ENCODE results near the gene HIPK2.

The HIPK2 gene

DNA sequence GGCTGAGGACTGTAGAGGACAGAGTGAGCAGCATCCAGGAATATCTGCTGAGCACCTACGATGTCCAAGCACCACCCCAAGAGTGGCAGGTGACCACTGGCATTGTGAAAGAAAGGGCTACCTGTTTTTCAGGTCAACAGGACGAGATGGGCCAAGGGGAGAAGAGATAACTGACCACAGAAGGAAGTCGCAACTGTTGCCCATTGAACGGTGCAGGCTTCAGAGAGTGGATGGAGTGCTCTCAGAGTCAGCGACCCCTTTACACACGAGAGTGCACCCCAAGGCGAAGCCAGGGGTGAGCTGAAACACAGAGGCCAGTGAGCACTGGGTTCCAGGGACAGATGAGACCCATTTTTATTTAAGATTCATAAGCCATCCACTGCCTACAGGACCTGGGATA is 42.3 kb downstream of the HIPK2 start:
- no peak for DNase-seq (ENCODE audit: low spot score)

DNA sequence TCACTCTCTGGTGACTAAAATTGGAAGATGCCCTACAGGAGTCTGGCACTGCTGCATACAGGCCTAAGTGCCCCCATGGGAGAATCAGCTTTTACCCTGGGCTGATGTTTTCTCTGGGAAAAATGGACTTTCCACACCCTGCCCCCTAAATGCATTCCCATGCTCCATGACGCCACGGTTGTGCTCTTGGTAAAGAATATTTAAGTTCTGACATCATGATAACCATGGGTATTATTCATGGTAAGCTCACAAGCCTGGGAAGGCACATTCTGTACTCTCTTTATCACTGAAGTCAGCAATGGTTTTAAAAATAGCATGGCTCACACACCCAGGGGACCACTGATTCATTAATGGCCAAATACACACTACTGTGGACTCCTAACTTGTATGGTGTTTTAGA is 43.4 kb downstream of the HIPK2 start:
- DNase-seq (ENCODE audit: low spot score), result no peak

DNA sequence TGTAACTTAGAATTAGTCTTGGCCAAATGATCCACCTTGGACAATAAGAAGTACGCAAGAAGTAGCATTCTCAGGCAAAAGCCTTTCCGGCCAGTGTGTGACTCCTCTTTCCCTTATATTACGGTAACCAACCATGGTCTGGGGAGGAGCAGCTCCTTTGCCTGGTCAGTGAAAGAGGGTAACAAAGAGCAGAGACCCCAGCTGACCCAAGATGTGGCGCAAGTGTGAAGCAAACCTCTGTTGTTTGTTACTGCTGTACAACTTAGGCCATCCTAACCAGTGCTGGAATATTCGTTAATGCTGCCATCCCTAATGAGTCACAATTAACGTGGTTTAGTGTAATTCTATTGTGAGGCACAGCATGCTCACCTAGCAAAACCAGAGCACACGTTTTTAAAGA is 44.0 kb downstream of the HIPK2 start:
- DNase-seq (ENCODE audit: low spot score), result no peak

- DNase-seq (ENCODE audit: low spot score), result no peak
Measured at GRCh38 chr7:139732471-139733167, 45.2 kb downstream of the HIPK2 start.

- peak; percentile 64 for DNase-seq (ENCODE audit: low spot score)
Measured at GRCh38 chr7:139731802-139732470, 45.9 kb downstream of the HIPK2 start.

GRCh38 chr7:139730746-139731612 is 46.8 kb downstream of the HIPK2 start:
- no peak for DNase-seq (ENCODE audit: low spot score)

DNA sequence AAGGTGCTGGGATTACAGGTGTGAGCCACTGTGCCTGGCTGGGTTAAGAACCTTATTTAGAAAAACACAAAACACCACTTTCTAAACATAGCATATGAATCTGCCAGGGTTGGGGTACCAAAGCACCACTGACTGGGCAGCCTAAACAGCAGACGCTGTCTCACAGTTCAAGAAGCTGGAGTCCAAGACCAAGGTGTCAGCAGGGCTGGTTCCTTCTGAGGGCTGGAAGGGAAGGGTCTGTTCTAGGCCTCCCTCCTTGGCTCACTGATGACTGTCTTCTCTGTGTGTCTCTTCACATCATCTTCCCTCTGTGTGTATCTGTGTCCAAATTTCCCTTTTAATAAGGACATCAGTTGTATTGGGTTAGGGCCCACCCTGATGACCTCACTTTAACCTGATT is 49.6 kb downstream of the HIPK2 start:
- no peak for DNase-seq (ENCODE audit: low spot score)

GRCh38 chr7:139727151-139727705 is 50.6 kb downstream of the HIPK2 start:
- no peak for DNase-seq (ENCODE audit: low spot score)

- DNase-seq (ENCODE audit: low spot score), result no peak
Measured at GRCh38 chr7:139726485-139726869, 51.3 kb downstream of the HIPK2 start.

DNA sequence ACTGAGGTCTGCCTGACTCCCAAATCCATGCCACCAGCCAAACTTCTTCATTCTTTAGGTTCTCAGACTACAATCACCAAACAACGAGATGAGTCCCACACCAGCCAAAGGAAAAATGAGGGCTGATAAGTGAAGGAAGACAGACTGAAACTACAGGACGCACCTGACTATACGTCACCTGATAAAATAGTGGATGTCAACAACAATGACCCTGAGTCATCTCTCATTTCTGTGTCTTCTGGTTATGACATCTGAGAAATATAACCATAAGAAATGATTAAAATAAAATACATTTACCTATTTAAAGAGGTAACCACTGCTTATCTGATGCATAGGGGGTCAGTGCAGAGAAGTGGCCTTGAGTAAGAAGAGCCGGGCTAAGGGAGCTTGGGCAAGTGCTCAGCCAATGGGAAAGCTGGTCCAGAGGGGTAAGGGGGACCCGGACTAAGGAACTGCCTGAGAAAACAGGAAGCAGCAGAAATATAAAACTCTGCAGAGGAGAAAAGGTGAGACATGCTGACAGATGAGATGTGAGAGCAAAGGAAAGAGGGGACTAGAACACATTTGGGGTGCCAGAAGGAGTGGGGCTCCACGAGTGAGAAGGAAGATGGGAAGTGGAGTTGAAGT is 51.8 kb downstream of the HIPK2 start:
- no peak for DNase-seq (ENCODE audit: low spot score)

DNA sequence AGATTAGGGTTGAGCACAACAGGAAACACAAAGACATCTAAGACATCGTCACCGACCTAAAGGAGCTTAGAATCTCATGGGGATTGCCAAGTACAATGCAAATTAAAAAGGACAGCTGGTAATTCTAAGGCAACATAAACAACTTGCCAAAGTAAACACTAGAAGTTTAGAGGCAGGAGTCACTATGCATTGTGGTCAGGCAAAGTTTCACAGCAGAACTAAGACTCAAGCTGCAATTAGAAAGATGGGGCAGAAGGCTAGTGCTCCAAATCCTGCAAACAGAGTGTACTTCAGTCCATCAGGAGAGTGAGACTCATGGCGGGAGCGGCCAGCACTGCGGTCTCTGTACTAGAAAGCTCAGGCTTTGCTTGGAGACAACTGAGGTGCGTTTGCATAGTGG is 52.7 kb downstream of the HIPK2 start:
- no peak for DNase-seq (ENCODE audit: low spot score)

DNA sequence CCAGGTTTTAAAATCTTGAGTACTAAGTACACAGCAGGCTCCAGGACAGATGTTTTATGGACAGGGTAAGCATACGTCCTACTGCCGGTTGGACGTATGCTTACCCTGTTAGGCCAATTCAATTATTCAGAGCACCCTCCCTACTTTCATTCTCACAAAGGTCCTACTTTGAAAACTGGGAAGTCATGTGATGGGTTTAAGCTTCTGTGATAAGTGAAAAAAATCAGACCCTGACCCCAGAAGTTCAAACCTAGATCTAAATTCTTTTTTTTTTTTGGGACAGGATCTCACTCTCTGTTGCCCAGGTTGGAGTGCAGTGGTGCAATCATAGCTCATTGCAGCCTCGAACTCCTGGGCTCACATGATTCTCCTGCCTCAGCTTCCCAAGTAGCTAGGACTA is 55.2 kb downstream of the HIPK2 start:
- DNase-seq (ENCODE audit: low spot score), result no peak

GRCh38 chr7:139721821-139722220 is 56.0 kb downstream of the HIPK2 start:
- DNase-seq (ENCODE audit: low spot score), result no peak

DNA sequence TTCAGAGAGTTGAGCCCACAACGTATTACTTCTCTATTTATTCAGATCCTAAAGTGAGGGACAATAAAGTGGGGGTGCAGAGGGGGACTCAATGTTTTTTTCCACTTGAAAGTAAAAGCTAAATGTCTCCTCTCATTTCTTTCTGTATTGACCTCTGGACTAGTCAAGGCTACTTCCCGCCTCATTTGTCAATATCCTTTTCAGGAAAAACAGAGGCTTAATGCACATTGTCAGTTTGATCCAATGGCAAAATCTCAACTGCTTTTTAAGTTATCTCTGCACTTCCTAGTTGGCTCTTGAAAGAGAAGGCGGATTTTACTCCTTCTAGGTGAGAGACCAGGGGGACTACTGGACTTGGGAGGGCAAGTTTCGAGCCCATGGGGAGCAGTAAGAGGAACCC is 56.4 kb downstream of the HIPK2 start:
- DNase-seq (ENCODE audit: low spot score), result no peak

- no peak for DNase-seq (ENCODE audit: low spot score)
Measured at GRCh38 chr7:139720705-139721231, 57.0 kb downstream of the HIPK2 start.

GRCh38 chr7:139720186-139720585 is 57.6 kb downstream of the HIPK2 start:
- no peak for DNase-seq (ENCODE audit: low spot score)

- no peak for DNase-seq (ENCODE audit: low spot score)
Measured at GRCh38 chr7:139718859-139719258, 58.9 kb downstream of the HIPK2 start.

DNA sequence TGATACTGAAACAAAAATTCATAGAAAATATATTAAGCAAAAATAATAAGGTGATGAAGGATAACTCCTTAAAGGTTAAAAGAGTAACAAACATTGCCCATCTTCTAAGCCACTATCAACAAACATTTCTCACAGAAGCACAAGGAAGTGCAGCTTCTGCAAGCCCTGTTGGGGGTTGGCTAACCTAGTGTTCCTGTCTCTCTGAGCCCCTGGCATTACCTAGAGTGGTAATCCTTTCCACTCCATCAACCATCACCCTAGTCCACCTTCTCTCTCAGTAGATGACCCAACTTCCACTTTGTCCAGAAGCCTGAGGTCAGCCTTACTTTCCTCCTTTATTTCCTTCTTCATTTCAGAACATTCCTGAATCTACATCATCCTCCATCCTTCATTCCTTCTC is 59.7 kb downstream of the HIPK2 start:
- no peak for DNase-seq (ENCODE audit: low spot score)

DNA sequence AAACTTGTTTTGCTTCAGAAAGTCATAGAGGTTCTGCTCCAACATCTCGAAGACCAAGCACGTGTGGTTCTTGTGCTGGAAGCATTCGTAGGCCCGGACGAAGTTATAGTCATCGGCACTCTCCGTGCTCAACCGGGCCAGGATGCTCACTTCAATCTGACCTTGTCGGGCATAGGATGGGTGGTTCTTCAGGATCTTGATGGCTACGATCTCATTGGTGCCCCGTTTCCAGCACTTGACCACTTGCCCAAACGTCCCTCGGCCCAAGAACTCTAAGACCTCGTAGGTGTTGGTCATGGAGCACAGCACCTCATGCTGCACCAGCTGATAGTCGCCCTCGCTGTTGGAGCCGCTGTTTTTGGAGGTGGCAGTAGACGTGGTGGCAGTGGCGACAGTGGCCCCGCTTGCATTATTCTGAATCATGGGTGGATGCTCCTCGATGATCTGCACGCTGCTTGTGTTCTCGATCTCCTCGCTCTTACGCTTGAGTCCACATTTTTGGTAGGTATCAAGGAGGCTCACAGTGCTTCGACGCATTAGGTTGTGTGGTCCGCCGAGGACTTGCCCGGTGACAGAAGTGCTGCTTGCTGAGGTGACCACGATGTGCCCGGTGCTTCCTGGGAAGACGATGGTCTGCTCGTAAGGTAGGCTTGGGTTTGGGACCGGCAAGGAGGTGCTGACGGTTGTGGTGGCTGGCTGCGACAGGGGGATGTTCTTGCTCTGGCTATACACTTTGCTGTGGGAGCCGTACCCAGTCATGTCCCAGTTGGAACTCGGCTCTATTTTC is 61.4 kb downstream of the HIPK2 start:
- DNase-seq (ENCODE audit: low spot score), result no peak

DNA sequence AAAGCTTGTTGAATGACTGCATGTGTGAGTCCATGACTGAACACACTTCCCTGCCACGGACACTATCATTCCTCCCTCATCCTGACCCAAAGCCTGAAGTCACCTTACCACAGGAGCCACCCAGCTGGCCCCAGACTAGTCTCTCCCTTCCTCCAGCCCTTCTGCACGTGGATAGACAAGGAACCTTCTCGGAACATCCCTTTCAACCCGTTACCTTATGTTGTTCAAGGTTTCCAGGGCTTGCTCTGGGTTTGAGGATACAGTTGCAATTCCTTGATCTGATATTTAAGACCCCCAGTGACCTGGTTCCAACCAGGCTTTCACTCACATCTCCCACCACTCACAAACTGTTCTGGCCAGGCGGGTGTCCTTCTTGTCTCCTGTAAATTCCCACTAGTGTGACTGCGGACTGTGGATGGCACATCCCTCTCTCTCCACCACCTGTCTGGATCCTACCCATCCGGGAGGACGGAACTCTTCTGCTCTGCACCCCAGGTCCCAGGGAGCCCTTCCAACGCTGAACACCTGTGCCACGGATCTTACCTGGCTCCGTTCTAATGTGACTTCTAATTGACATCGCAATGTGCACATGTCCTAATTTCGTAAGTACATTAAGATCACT is 62.5 kb downstream of the HIPK2 start:
- DNase-seq (ENCODE audit: low spot score), result no peak

All from putamen (tissue), 1 donor.